Upper lobe of left lung (tissue), 4 donors: ENCODE results near the gene GTF2F1.
"Not testable (repeated sequence)": the region's sequence is repeated elsewhere in the genome, so short reads cannot be mapped to it uniquely, and the experiment has no call there.

Experiments used
- EP300 ChIP-seq, 4 donors: sonication (generic); formaldehyde crosslinking; IDR thresholded peaks; one replicate each; pipeline ENCODE4 v1.5.1; 2017; ENCODE audit warnings: antibody characterized with exemption in 4 of 4, control low read depth in 2 of 4
- POLR2A ChIP-seq, 4 donors: fragments of 450-650 bp; IDR thresholded peaks; one replicate each; pipeline ENCODE4 v1.5.1; 2016 to 2017; ENCODE audit warnings: antibody characterized with exemption in 4 of 4, mild to moderate bottlenecking in 2 of 4
- POLR2AphosphoS5 ChIP-seq, 2 donors: sonication (generic); formaldehyde crosslinking; IDR thresholded peaks; one replicate each; pipeline ENCODE4 v1.5.1; 2017; ENCODE audit warnings: antibody characterized with exemption in 2 of 2
- TF ChIP-seq, protein P1 (sequence below), 6 experiments: fragments of 450-650 bp in 4 of 6; fragments of 200-600 bp in 2 of 6; sonication (generic) in 2 of 6; IDR thresholded peaks; one replicate each; pipeline ENCODE4 v1.5.1; 2016 to 2019; ENCODE audit warnings: antibody characterized with exemption in 6 of 6

DNA sequence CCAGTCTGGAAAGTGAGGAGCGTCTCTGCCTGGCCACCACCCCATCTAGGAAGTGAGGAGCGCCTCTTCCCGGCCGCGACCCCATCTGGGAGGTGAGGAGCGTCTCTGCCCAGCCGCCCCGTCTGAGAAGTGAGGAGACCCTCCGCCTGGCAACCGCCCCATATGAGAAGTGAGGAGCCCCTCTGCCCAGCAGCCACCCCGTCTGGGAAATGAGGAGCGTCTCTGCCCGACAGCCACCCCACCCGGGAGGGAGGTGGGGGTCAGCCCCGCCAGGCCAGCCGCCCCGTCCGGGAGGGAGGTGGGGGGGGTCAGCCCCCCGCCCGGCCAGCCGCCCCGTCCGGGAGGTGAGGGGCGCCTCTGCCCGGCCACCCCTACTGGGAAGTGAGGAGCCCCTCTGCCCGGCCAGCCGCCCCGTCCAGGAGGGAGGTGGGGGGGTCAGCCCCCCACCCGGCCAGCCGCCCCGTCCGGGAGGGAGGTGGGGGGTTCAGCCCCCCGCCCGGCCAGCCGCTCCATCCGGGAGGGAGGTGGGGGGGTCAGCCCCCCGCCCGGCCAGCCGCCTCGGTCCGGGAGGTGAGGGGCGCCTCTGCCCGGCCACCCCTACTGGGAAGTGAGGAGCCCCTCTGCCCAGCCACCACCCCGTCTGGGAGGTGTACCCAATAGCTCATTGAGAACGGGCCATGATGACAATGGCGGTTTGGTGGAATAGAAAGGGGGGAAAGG is 37.5 kb downstream of the GTF2F1 start:
- TF ChIP-seq, protein P1, sequence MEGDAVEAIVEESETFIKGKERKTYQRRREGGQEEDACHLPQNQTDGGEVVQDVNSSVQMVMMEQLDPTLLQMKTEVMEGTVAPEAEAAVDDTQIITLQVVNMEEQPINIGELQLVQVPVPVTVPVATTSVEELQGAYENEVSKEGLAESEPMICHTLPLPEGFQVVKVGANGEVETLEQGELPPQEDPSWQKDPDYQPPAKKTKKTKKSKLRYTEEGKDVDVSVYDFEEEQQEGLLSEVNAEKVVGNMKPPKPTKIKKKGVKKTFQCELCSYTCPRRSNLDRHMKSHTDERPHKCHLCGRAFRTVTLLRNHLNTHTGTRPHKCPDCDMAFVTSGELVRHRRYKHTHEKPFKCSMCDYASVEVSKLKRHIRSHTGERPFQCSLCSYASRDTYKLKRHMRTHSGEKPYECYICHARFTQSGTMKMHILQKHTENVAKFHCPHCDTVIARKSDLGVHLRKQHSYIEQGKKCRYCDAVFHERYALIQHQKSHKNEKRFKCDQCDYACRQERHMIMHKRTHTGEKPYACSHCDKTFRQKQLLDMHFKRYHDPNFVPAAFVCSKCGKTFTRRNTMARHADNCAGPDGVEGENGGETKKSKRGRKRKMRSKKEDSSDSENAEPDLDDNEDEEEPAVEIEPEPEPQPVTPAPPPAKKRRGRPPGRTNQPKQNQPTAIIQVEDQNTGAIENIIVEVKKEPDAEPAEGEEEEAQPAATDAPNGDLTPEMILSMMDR (IDR thresholded peaks at IDR 0.05), result not testable (repeated sequence)
- not testable (repeated sequence) for TF ChIP-seq POLR2A, POLR2AphosphoS5, EP300 (IDR thresholded peaks at IDR 0.05)
